Erythroblast (primary cell): Measurements from ENCODE around the gene FAM163A.
"Not testable (repeated sequence)": the region's sequence is repeated elsewhere in the genome, so short reads cannot be mapped to it uniquely, and the experiment has no call there.

ENCODE experiments used
- GATA1 ChIP-seq: IDR thresholded peaks from 2 replicates; pipeline ENCODE4 v1.6.1; 2011; ENCODE audit warnings: low read depth, mild to moderate bottlenecking, control low read depth, low read length, moderate library complexity
- POLR2A ChIP-seq: IDR thresholded peaks from 2 replicates; pipeline ENCODE4 v1.6.1; 2011; ENCODE audit warnings: mild to moderate bottlenecking, low read length

DNA sequence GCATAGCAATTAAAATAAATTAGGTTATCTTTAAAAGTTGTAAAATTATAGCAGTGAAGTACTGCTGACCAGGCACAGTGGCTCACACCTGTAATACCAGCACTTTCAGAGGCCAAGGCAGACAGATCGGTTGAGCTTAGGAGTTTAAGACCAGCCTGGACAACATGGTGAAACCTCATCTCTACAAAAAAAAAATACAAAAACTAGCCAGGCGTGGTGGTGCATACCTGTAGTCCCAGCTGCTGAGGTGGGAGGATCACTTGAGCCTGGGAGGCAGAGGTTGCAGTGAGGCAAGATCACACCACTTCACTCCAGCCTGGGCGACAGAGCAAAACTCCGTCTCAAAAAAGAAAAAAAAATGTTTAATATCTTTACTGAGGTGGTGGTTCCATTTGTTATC lies 112.7 kb downstream of the FAM163A start:
- not testable (repeated sequence) for TF ChIP-seq POLR2A, GATA1
